ENCODE results near the gene MYO18B.

Gene MYO18B

DNA sequence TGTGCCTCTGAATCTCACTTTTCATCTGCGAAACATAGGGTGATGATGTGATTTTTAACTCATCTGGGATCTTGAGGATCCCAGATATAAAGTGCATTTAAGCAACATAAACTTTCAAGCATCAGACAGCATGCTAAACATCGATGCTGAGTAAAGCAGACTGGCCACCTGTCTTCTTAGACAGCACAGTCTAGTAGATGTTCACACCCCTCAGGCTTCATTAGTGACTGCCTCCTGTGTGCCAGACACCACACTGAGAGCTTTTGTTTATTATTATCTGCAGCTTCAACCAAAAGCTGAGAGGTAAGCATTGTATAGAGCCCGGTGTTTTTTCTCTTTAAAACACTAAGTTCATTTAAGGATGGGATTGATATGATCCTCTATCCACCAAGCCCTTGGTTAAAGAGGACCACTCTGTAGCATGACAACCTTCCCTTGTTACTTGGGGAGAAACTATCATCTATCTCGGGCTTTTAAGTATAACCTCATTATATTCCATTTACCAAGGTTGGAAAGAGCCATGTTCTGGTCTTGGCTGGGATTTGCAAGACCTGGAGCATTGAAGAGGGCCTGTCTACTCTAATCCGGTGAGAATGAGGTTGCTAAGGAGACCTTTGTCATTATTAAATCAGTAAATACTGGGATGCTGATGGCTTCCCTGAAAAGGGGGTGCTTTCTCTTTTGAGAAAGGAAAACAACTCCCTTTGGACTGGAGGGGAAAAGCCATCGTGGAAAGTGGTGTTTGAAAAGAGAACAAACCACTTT lies 313.0 kb downstream of the MYO18B start:
- no peak for DNase-seq (ENCODE audit: low read depth)

DNA sequence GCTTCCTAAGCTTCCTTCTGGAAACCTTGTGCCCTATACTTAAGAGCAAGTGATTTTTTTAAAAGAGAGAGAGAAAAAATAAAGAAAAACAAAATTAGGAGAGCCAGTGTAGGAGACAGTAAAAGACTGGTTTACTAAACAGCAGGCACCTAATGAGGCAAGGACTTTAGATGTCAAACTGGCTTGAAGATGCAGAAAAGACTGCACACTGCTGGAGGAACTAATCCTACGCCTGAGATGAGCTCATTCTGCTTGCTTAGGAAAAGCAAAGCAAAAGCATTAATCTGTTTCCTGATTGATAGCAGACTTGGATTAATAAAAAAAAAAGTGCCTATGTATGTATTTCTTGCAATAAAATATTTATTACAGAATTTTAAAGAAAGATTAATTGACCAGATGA lies 313.7 kb downstream of the MYO18B start:
- DNase-seq (ENCODE audit: low read depth), result no peak

DNA sequence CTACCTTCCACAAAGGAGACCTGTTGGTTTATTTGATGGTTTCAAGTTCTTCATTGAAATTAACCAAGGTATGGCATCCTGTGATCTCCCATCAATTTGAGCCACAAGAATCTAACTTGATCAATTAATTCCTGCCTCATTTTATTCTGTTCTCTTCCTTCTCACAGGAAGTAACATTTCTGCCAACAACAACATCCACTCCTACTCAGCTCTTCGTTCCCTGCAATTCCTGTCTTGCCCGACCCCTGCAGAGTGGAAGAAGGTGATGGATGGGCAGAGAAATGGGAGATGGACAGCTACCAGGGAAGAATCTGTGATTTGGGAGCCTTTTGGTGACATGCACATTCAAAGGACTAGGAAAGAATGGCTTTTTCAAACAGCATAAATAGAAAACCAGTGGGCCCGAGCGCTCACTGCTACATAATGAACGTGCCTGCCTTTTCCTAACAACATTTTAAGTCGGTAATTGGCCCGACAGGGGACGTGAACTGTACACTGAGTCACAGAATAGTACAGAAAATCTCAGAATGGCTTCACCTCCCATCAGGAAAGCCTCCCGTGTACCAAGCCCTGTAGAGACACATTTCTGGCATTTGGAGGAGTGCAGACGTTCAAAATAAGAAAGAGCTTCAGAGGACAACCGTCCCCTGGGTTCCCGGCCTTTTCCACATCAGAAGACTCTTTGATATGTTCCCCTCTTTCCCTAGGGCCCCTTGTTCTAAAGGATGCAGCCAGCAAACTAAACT lies 314.6 kb downstream of the MYO18B start:
- DNase-seq (ENCODE audit: low read depth), result no peak

DNA sequence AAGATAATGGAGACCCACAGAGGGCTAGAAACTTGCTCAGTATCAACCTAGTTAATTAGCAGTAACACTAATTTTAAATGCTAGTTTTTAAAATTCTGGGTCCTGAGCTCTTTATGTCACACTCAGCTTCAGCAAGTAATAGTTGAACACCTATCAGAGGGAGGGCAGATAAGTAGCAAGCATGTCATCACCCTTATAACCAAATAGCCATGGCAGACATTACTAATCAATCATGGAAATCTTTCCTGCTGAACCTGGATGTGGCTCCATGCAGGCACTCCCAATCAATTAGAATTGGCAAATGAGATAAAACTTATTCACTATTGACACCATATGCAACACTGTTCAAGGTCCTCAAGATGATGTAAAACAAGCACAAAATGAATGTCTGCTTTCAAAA lies 315.7 kb downstream of the MYO18B start:
- DNase-seq (ENCODE audit: low read depth), result no peak

DNA sequence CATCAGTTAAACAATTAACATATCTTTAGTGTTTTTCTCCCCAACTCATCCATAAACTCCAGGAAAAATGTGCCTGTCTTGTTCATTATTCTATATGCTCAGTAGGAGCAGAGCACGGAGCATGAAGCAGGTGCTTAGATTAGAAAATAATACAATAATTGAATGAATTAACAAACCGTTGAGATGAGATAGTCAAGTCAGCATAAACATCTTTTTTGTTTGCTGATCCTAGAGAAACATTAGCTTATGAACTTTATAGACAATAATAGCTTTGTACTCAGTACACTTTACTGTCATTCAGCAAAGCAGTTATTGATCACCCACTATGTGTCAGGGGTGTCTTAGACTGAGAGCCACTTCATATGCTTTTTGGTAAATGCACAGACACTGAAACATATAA lies 322.1 kb downstream of the MYO18B start:
- DNase-seq (ENCODE audit: low read depth), result no peak

DNA sequence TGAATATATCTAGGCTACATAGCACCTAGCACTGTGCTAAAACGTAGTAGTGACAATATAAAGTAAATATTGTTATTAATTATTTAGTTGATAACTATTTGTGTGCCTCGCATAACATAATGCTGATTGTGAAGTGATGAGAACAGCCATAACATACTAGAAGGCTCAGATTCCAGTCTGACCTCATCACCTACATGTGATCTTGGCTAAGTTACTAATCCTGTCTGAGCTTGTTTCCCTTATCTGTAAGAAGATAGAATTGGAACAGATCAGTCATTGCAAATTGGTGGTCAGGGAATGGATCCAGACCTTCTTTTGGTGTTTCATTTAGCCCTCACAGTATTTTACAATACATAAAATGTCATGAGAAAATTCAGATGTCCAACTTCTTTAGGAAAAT lies 323.9 kb downstream of the MYO18B start:
- DNase-seq (ENCODE audit: low read depth), result no peak

DNA sequence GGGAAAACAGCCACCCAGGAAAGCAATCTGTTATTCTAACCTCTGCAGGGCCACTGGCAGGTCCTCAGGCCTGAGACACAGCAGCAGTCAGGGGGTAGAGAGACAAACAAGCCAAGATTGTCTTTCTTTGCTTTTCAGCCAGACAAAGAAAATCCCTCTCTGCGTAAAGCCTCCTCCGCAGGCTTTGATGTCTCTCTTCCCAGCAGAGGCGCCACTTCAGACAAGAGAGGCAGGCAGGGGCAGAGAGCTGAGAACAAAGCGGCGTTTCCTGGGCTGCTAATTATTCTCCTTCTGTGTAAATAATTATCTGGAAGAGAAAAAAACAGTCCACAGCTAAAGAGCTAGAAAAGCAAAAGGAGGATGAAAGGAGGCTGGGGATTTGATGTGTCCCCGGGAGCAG lies 324.5 kb downstream of the MYO18B start:
- no peak for DNase-seq (ENCODE audit: low read depth)

DNA sequence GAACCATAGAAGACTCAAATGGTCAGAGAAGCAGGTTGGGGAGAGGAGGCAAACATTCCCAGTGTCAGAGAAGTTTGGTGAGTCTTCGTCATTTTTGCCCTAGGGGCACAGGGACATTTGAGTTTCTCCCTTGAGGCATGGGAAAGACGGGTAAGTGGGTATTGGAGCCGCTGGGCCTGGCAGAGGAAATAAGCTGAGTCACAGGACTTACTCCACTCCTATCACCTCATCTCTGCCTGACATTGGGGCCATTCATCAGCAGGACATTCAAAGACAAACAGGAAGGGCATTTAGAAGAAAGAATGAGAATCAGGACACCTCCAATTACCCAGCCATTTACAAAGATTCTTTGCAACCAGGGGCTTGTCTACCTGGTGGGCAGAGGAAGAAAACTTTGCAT lies 326.6 kb downstream of the MYO18B start:
- DNase-seq (ENCODE audit: low read depth), result no peak

DNA sequence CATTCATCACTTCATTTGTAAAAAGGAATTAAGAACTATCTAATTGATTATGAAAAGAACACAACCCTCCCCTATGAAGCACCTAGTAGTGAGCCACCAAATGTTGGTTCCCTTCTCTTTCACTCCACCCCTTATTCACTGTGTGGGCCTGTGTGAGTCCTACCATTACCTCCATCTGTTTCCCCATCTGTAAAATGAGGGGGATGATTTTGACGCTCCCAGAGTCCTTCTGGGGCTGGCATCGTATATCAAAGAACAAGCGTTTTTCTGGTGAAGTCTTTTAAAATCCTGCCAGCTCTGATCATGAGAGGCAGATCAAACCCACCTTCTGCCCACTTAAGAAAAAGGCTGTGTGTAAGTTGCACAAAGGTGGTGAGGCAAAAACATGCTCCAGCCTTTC lies 330.6 kb downstream of the MYO18B start:
- DNase-seq (ENCODE audit: low read depth), result no peak

DNA sequence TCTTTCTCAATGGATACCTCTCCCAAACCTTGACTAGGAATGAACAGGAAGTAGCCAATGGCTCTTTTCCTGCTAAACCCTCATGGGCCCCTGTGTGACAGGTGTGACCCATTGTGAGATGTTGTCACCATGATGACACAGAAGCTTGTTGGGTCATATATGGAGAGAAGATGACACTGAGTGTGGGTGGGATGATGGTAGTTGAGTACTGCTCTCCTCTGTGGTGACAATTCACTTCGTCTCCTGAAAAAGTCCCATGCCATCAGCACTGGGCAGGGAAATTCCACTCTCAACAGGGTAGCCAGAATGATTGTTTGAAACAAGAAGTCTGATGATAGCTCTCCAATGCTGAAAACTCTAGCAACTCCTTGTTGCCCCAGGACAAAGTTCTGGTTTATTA lies 333.3 kb downstream of the MYO18B start:
- no peak for DNase-seq (ENCODE audit: low read depth)

DNA sequence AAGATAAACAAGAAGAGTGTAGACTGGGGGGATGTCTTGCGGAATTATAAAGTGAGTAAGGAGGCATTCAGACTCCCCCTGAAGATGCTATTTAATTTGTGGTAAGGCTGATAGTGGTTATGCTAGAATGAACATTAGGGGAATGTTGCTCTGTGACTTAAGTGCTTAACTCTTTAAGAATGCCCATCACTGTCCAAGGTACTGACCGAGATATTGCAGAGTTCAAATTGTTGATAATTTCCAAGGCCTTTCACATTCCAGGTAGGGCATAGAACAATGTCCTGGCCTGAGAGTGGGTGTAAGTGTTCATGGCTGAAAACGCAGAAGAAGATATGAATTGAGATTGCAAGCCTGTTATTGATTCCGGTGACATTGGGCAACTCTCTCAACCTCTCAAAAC lies 337.0 kb downstream of the MYO18B start:
- DNase-seq (ENCODE audit: low read depth), result no peak
